MM.1S (cell line): Measurements from ENCODE around the gene ZRANB1.

Experiments
- DNase-seq: peaks from one replicate; pipeline ENCODE4 v3.0.0-alpha.2; 2015
- H2AFZ ChIP-seq: fragments of 300-600 bp; sonication (generic); 2 replicates; pipeline ENCODE4 v1.6.0; 2016; ENCODE audit warnings: antibody characterized with exemption, low read length
- H3F3A ChIP-seq: fragments of 300-600 bp; sonication (generic); 2 replicates; pipeline ENCODE4 v1.6.1; 2016; ENCODE audit warnings: mild to moderate bottlenecking, antibody characterized with exemption, low read length, moderate library complexity, mixed read lengths; ENCODE audit not compliant: insufficient read depth
- H3K27ac ChIP-seq: fragments of 300-600 bp; sonication (generic); 2 replicates; pipeline ENCODE4 v1.5.1; 2016; ENCODE audit warnings: mild to moderate bottlenecking, low read length
- H3K27me3 ChIP-seq: fragments of 300-600 bp; sonication (generic); replicated peaks from 2 replicates; pipeline ENCODE4 v1.6.0; 2016; ENCODE audit warnings: low read length; ENCODE audit not compliant: insufficient read depth
- H3K36me3 ChIP-seq: fragments of 300-600 bp; sonication (generic); replicated peaks from 2 replicates; pipeline ENCODE4 v1.6.1; 2016; ENCODE audit warnings: mild to moderate bottlenecking, low read length, mixed read lengths; ENCODE audit not compliant: insufficient read depth
- H3K4me1 ChIP-seq: fragments of 300-600 bp; sonication (generic); 2 replicates; pipeline ENCODE4 v1.6.1; 2016; ENCODE audit warnings: low read length, mixed read lengths
- H3K4me2 ChIP-seq: fragments of 300-600 bp; sonication (generic); 2 replicates; pipeline ENCODE4 v1.6.0; 2016; ENCODE audit warnings: low read depth, low read length
- H3K4me3 ChIP-seq: fragments of 300-600 bp; sonication (generic); 2 replicates; pipeline ENCODE4 v1.5.1; 2016; ENCODE audit warnings: low read length, mixed read lengths
- H3K79me2 ChIP-seq: fragments of 300-600 bp; sonication (generic); 2 replicates; pipeline ENCODE4 v1.6.1; 2016; ENCODE audit warnings: mixed run types, low read length, mixed read lengths
- H3K9ac ChIP-seq: fragments of 300-600 bp; sonication (generic); 2 replicates; pipeline ENCODE4 v1.6.1; 2016; ENCODE audit warnings: low read length, mixed read lengths
- H3K9me2 ChIP-seq: fragments of 300-600 bp; sonication (generic); replicated peaks from 2 replicates; pipeline ENCODE4 v1.6.1; 2016; ENCODE audit warnings: mild to moderate bottlenecking, low read length, mixed read lengths; ENCODE audit not compliant: insufficient read depth
- H3K9me3 ChIP-seq: fragments of 300-600 bp; sonication (generic); replicated peaks from 2 replicates; pipeline ENCODE4 v1.6.1; 2016; ENCODE audit warnings: mild to moderate bottlenecking, low read length, mixed read lengths; ENCODE audit not compliant: insufficient read depth
- H4K20me1 ChIP-seq: fragments of 300-600 bp; sonication (generic); 2 replicates; pipeline ENCODE4 v1.6.1; 2016; ENCODE audit warnings: mild to moderate bottlenecking, low read length, moderate library complexity, mixed read lengths; ENCODE audit not compliant: insufficient read depth
- EZH2 ChIP-seq: fragments of 300-600 bp; sonication (generic); optimal IDR thresholded peaks from 2 replicates; pipeline ENCODE3; 2017; ENCODE audit warnings: low read depth, mild to moderate bottlenecking, antibody characterized with exemption, low read length, mixed read lengths
- EZH2phosphoT487 ChIP-seq: fragments of 300-600 bp; sonication (generic); IDR thresholded peaks from 2 replicates; pipeline ENCODE4 v1.6.1; 2018; ENCODE audit warnings: antibody characterized with exemption, low read length
- TF ChIP-seq, protein P1 (sequence below): fragments of 300-600 bp; sonication (generic); IDR thresholded peaks from 2 replicates; pipeline ENCODE4 v1.5.1; 2016; ENCODE audit warnings: antibody characterized with exemption, low read length, mixed read lengths

Gene ZRANB1

DNA sequence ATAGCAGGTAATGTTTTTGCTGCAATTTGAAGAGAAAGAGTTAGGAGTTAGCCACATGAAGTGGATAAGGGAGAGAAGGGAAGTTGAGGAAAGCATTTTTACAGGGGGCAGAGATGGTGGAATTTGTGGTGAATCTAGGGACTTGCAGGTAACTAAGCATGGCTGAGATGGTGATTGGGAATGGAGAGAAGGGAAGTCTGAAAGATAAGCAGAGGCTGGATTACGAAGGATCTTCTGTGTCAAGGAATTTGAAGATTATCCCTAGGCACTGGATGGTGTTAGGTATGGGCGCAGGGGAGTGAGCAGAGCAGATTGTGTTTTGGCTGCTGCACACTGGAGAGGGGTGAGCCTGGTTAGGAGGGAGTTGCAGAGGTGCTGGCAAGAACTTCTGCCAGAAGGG is 25.3 kb downstream of the ZRANB1 start:
- Histone ChIP-seq H3K9me3 (no peaks in the 10 kb centered on the region), H3F3A (peaks cover 3% of the 10 kb centered on the region; the same call in 1 of the 2 replicates), H3K36me3 (no peaks in the 10 kb centered on the region), H3K79me2 (peaks cover 34% of the 10 kb centered on the region), H3K9ac (no peak overlapping the region), H3K4me2 (no peak overlapping the region), H3K27me3 (no peaks in the 10 kb centered on the region), H3K27ac (no peak overlapping the region), H3K4me1 (peaks cover 29% of the 10 kb centered on the region), H3K4me3 (no peak overlapping the region), H2AFZ (no peak overlapping the region), H3K9me2 (no peaks in the 10 kb centered on the region), H4K20me1 (no peaks in the 10 kb centered on the region; the same call in 1 of the 2 replicates)
- TF ChIP-seq EZH2 (no peak), EZH2phosphoT487 (no peak)
- TF ChIP-seq, protein P1, sequence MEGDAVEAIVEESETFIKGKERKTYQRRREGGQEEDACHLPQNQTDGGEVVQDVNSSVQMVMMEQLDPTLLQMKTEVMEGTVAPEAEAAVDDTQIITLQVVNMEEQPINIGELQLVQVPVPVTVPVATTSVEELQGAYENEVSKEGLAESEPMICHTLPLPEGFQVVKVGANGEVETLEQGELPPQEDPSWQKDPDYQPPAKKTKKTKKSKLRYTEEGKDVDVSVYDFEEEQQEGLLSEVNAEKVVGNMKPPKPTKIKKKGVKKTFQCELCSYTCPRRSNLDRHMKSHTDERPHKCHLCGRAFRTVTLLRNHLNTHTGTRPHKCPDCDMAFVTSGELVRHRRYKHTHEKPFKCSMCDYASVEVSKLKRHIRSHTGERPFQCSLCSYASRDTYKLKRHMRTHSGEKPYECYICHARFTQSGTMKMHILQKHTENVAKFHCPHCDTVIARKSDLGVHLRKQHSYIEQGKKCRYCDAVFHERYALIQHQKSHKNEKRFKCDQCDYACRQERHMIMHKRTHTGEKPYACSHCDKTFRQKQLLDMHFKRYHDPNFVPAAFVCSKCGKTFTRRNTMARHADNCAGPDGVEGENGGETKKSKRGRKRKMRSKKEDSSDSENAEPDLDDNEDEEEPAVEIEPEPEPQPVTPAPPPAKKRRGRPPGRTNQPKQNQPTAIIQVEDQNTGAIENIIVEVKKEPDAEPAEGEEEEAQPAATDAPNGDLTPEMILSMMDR = no peak
- no peak for DNase-seq

DNA sequence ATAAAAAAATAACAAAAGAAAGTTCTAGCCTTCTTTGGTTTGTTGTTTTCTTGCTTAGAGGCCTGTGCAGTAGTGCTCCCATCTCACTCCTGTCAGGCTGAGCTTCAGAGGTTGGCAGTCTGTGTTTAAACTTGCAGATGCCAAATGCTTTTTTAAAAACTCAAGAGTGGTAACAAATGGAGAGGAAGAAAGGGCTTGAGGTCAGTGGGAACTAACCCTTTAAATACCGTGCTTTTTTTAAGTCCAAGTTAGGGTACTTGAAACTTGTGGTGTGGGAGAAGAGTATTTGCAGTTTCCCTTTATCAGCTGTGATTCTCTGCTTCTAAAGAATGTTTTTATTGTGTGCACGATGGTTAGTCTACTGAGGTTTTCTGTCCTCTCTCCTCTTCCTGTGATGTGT is 29.4 kb downstream of the ZRANB1 start:
- no peak for TF ChIP-seq EZH2phosphoT487
- peaks cover 31% of the 10 kb centered on the region for H3K79me2 ChIP-seq
- peaks cover 29% of the 10 kb centered on the region for H3K4me1 ChIP-seq
- no peak overlapping the region for H2AFZ ChIP-seq
- no peaks in the 10 kb centered on the region for H3K9me3 ChIP-seq
- no peaks in the 10 kb centered on the region; the same call in none of the 2 replicates for H4K20me1 ChIP-seq
- peaks cover 3% of the 10 kb centered on the region; the same call in 1 of the 2 replicates for H3F3A ChIP-seq
- no peaks in the 10 kb centered on the region for H3K9me2 ChIP-seq
- H3K27ac ChIP-seq = no peak overlapping the region
- H3K36me3 ChIP-seq = no peaks in the 10 kb centered on the region; the same call in 1 of the 2 replicates
- no peak overlapping the region for H3K9ac ChIP-seq
- no peak overlapping the region for H3K4me3 ChIP-seq
- H3K4me2 ChIP-seq = no peak overlapping the region
- H3K27me3 ChIP-seq = no peaks in the 10 kb centered on the region
- peak; percentile 50 for DNase-seq

DNA sequence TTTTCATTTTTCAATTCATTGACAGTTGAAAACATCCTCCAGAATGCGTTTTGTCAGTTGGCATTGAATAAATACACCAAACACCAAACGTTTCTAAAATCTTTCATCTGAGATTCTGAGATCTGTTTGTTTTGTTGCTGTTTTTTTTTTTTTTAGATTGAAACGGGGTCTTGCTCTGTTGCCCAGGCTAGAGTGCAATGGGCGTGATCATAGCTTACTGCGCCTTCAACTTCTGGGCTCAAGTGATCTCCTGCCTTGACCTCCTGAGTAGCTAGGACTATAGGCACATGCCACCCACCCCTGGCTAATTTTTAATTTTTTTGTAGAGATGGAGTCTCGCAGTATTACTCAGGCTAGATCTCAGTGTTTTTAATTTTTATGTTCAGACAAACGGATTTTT is 30.7 kb downstream of the ZRANB1 start:
- no peaks in the 10 kb centered on the region; the same call in none of the 2 replicates for H4K20me1 ChIP-seq
- DNase-seq = no peak
- peaks cover 24% of the 10 kb centered on the region for H3K79me2 ChIP-seq

DNA sequence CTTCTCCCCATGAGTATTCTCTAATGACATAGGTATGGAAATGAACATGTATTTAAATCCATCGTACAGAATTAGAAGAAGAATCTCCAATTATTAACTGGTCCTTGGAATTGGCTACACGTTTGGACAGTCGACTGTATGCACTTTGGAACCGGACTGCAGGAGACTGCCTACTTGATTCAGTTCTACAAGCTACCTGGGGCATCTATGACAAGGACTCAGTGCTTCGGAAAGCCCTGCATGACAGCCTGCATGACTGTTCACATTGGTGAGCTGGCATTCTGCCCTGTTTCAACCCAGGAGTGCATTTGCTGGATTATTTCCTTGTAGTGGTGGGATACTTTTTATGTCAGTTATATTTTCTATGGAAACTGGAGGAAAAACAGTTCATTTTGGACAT is 32.2 kb downstream of the ZRANB1 start:
- H3K4me2 ChIP-seq = no peak overlapping the region
- no peaks in the 10 kb centered on the region for H3K27me3 ChIP-seq
- no peak overlapping the region for H2AFZ ChIP-seq
- TF ChIP-seq EZH2phosphoT487 (no peak), EZH2 (no peak)
- TF ChIP-seq, protein P1 = no peak
- DNase-seq = no peak
- no peak overlapping the region for H3K4me3 ChIP-seq
- no peak overlapping the region for H3K9ac ChIP-seq
- H3K79me2 ChIP-seq = peaks cover 14% of the 10 kb centered on the region
- H3K9me2 ChIP-seq = no peaks in the 10 kb centered on the region
- no peaks in the 10 kb centered on the region for H3K9me3 ChIP-seq
- H3K4me1 ChIP-seq = peaks cover 24% of the 10 kb centered on the region
- no peaks in the 10 kb centered on the region; the same call in 1 of the 2 replicates for H3K36me3 ChIP-seq
- H3K27ac ChIP-seq = no peak overlapping the region
- H4K20me1 ChIP-seq = no peaks in the 10 kb centered on the region; the same call in none of the 2 replicates
- H3F3A ChIP-seq = peaks cover 3% of the 10 kb centered on the region; the same call in 1 of the 2 replicates

More for the DNA sequence above, 30.7 kb downstream of the ZRANB1 start:
- Histone ChIP-seq H3K9me3 (no peaks in the 10 kb centered on the region), H3K9me2 (no peaks in the 10 kb centered on the region), H3K4me1 (peaks cover 29% of the 10 kb centered on the region), H3F3A (peaks cover 3% of the 10 kb centered on the region; the same call in 1 of the 2 replicates), H3K9ac (no peak overlapping the region), H3K36me3 (no peaks in the 10 kb centered on the region; the same call in 1 of the 2 replicates), H3K4me2 (no peak overlapping the region), H3K27ac (no peak overlapping the region), H2AFZ (no peak overlapping the region), H3K27me3 (no peaks in the 10 kb centered on the region), H3K4me3 (no peak overlapping the region)
- TF ChIP-seq, protein P1 = no peak
- no peak for TF ChIP-seq EZH2
- TF ChIP-seq EZH2phosphoT487 = no peak
